Measurements from ENCODE around the gene CCDC149.

Gene CCDC149

DNA sequence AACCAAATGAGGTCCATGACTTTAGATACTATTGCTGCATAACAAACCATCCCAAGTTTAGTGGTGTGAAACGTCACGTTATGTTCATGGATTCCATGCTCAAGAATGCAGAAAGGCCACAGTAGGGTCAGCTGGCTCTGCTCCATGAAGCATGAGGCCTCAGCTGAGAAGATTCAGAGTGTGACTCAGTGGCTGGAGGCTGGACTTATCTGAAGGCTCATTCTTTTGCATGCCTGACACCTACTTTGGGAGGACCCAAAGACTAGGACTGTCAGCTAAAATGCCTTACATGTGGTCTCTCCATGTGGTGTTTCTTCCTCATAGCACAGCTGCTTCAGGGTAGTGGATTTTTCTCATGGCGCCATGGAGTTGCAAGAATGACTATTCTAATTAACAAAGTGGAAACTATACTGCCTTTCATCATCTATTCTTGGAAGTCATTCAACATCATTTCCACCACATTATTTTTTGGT is 11.5 kb upstream of the CCDC149 start:
- Histone ChIP-seq H3K4me3 (ENCODE audit: low read length) (no peak overlapping the region), H3K9ac (ENCODE audit: low read length) (no peak overlapping the region), H3K36me3 (replicated peaks; ENCODE audit: insufficient read depth, low read length) (no peaks in the 10 kb centered on the region), H3K79me2 (ENCODE audit: low read length) (no peaks in the 10 kb centered on the region), H3K27ac (ENCODE audit: low read length) (no peak overlapping the region), H3K27me3 (replicated peaks; ENCODE audit: insufficient read depth, low read length) (no peaks in the 10 kb centered on the region), H4K20me1 (ENCODE audit: insufficient read depth, low read length) (no peaks in the 10 kb centered on the region), H3K9me3 (replicated peaks; ENCODE audit: insufficient read depth, low read length) (no peaks in the 10 kb centered on the region), H2AFZ (ENCODE audit: low read length) (no peak overlapping the region), H3K4me1 (ENCODE audit: low read length) (peaks cover 23% of the 10 kb centered on the region), H3K9me2 (replicated peaks; ENCODE audit: insufficient read depth, low read length) (no peaks in the 10 kb centered on the region), H3K4me2 (ENCODE audit: low read depth, low read length) (no peak overlapping the region), H3F3A (ENCODE audit: insufficient read depth, low read length) (no peaks in the 10 kb centered on the region)
- DNase-seq: no peak
- TF ChIP-seq EZH2phosphoT487 (IDR thresholded peaks at IDR 0.05; ENCODE audit: low read length) (no peak), EZH2 (optimal IDR thresholded peaks at IDR 0.05; ENCODE audit: low read depth, low read length) (no peak)
- TF ChIP-seq, protein P1, sequence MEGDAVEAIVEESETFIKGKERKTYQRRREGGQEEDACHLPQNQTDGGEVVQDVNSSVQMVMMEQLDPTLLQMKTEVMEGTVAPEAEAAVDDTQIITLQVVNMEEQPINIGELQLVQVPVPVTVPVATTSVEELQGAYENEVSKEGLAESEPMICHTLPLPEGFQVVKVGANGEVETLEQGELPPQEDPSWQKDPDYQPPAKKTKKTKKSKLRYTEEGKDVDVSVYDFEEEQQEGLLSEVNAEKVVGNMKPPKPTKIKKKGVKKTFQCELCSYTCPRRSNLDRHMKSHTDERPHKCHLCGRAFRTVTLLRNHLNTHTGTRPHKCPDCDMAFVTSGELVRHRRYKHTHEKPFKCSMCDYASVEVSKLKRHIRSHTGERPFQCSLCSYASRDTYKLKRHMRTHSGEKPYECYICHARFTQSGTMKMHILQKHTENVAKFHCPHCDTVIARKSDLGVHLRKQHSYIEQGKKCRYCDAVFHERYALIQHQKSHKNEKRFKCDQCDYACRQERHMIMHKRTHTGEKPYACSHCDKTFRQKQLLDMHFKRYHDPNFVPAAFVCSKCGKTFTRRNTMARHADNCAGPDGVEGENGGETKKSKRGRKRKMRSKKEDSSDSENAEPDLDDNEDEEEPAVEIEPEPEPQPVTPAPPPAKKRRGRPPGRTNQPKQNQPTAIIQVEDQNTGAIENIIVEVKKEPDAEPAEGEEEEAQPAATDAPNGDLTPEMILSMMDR (IDR thresholded peaks at IDR 0.05; ENCODE audit: low read length): no peak

DNA sequence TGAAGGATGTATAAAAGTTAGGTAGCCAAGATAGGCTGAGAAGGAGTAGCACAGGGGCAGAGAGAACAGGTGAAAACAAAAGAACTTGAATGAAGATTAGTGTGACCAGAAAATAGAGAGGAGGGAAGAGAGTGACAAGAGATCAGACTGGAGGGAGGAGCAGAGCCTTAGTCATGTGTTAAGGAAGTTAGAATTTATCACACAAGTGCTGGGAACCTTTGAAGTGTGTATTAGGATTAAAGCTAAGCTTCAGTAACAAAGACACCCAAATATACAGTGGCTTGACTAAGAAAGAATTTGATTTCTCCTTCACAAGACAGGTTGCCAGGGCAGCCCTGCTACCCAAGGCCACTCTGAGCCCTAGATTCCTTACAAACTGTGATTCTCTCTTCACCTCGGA is 10.7 kb upstream of the CCDC149 start:
- Histone ChIP-seq H3K4me2 (ENCODE audit: low read depth, low read length) (no peak overlapping the region), H3K4me1 (ENCODE audit: low read length) (peaks cover 19% of the 10 kb centered on the region), H2AFZ (ENCODE audit: low read length) (no peak overlapping the region), H3K4me3 (ENCODE audit: low read length) (no peak overlapping the region), H3K9ac (ENCODE audit: low read length) (no peak overlapping the region), H3K27me3 (replicated peaks; ENCODE audit: insufficient read depth, low read length) (no peaks in the 10 kb centered on the region), H3K9me2 (replicated peaks; ENCODE audit: insufficient read depth, low read length) (no peaks in the 10 kb centered on the region), H3F3A (ENCODE audit: insufficient read depth, low read length) (no peaks in the 10 kb centered on the region), H3K79me2 (ENCODE audit: low read length) (no peaks in the 10 kb centered on the region), H3K36me3 (replicated peaks; ENCODE audit: insufficient read depth, low read length) (no peaks in the 10 kb centered on the region), H3K9me3 (replicated peaks; ENCODE audit: insufficient read depth, low read length) (no peaks in the 10 kb centered on the region), H3K27ac (ENCODE audit: low read length) (no peak overlapping the region), H4K20me1 (ENCODE audit: insufficient read depth, low read length) (no peaks in the 10 kb centered on the region)
- no peak for TF ChIP-seq EZH2phosphoT487 (IDR thresholded peaks at IDR 0.05; ENCODE audit: low read length)
- TF ChIP-seq, protein P1 (IDR thresholded peaks at IDR 0.05; ENCODE audit: low read length): no peak
- TF ChIP-seq EZH2 (optimal IDR thresholded peaks at IDR 0.05; ENCODE audit: low read depth, low read length): no peak
- no peak for DNase-seq

DNA sequence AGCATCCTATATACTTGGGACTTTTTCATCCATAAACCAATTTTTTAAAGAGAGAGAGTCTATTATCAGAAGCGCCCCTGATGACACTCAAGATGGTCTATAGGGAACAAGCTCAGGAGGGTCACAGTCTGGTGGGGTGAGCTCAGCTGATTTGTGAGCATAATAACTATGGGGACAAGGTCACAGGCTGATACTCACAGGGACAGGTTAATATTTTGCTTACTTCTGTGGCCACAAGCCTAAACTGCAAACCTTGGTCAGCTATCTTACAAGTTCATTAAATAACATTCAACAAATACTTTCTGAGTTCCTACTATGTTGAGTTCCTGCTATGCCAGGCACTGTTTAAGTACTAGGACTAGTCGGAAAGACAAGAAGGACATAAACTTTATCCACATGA is 10.2 kb upstream of the CCDC149 start:
- DNase-seq: no peak
- Histone ChIP-seq H2AFZ (ENCODE audit: low read length) (no peak overlapping the region), H3K4me3 (ENCODE audit: low read length) (no peak overlapping the region), H3F3A (ENCODE audit: insufficient read depth, low read length) (no peaks in the 10 kb centered on the region), H3K79me2 (ENCODE audit: low read length) (no peaks in the 10 kb centered on the region), H3K9me3 (replicated peaks; ENCODE audit: insufficient read depth, low read length) (no peaks in the 10 kb centered on the region), H3K9ac (ENCODE audit: low read length) (no peak overlapping the region), H3K9me2 (replicated peaks; ENCODE audit: insufficient read depth, low read length) (no peaks in the 10 kb centered on the region), H3K27ac (ENCODE audit: low read length) (no peak overlapping the region), H4K20me1 (ENCODE audit: insufficient read depth, low read length) (no peaks in the 10 kb centered on the region), H3K4me2 (ENCODE audit: low read depth, low read length) (no peak overlapping the region), H3K36me3 (replicated peaks; ENCODE audit: insufficient read depth, low read length) (no peaks in the 10 kb centered on the region), H3K4me1 (ENCODE audit: low read length) (peaks cover 18% of the 10 kb centered on the region), H3K27me3 (replicated peaks; ENCODE audit: insufficient read depth, low read length) (no peaks in the 10 kb centered on the region)
- TF ChIP-seq EZH2phosphoT487 (IDR thresholded peaks at IDR 0.05; ENCODE audit: low read length) (no peak), EZH2 (optimal IDR thresholded peaks at IDR 0.05; ENCODE audit: low read depth, low read length) (no peak)
- TF ChIP-seq, protein P1 (IDR thresholded peaks at IDR 0.05; ENCODE audit: low read length): no peak
